ENCODE measurements around the gene TATDN3. TPM values are rescaled to one million over a fixed set of nuclear protein-coding genes. Genes with fewer than 3 reads are reported as not detected.

Gene TATDN3, protein sequence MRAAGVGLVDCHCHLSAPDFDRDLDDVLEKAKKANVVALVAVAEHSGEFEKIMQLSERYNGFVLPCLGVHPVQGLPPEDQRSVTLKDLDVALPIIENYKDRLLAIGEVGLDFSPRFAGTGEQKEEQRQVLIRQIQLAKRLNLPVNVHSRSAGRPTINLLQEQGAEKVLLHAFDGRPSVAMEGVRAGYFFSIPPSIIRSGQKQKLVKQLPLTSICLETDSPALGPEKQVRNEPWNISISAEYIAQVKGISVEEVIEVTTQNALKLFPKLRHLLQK
- total RNA-seq (2022; extraction: Qiagen RNA extraction; ENCODE audit: low read depth) = 8.6 to 22.6 TPM (median 11.4 TPM) in 5 replicates

GRCh38 chr1:212791676-212792395 is at the start of gene TATDN3, which contains the start of gene NSL1:
TSS of gene TATDN3 (plus strand) at chr1:212791894. CDS start at chr1:212791922, 28 bp downstream.
TSS of gene NSL1 (minus strand) at chr1:212791777. CDS start at chr1:212791763, 14 bp downstream.

DNA sequence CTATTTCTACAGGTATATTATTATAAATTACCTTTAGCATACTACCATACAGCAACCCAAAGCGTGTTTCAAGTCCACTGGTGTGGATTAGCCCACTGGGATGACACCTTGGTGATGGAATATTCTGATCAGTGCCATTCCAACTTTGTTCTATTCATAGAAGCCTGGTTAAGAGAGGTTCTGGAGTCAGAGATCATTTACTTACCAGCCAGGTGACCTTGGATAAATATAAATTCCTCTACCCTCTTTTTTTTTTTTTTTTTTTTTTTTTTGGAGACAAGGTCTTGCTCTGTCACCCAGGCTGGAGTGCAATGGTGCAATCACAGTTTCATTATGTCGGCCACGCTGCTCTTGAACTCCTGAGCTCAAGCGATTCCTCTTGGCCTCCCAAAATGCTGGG is 55.9 kb downstream of the TATDN3 start, which contains the start of gene SPATA45:
TSS of gene SPATA45 (minus strand) at position 101 of the 400 bp plus-strand sequence. CDS start 11,500 bp downstream, outside the sequence.

DNA sequence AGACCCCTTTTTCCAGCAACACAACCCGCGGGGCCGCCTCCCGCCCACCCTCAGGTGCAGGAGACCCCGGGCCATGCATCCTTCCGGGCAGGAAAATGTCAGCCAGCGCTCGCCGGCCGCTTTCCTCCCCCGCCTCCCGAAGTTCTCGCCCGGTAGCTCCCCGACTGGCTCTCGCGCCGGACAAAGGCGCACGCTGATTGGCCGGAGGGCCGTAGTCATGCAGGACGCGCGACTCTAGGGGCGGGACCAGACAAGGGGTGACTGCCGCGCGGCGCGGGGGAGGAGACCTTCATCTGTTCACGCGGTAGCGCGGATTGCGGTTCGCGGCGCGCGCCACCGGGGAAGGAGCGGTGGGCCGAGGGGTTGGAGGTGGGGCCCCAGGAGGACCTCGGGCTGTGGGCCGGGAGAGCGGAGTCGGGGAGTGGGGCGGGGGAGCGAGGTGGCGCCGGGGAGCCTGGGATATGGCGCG is 66.3 kb downstream of the TATDN3 start, which contains the start of gene FLVCR1:
TSS of gene FLVCR1 (plus strand) at position 284 of the 469 bp plus-strand sequence. CDS start at position 462, 178 bp downstream.

Other genes with a start within 250 kb of the TATDN3 start
- 28.6 to 53.8 TPM (median 38.1 TPM) in 5 replicates for gene ATF3, start 183.1 kb upstream of the TATDN3 start, total RNA-seq (2022; extraction: Qiagen RNA extraction; ENCODE audit: low read depth)
- 23.1 to 38.2 TPM (median 34.8 TPM) in 5 replicates for gene BATF3, start 92.1 kb upstream of the TATDN3 start, total RNA-seq (2022; extraction: Qiagen RNA extraction; ENCODE audit: low read depth)
- gene NSL1, start 117 bp upstream of the TATDN3 start, total RNA-seq (2022; extraction: Qiagen RNA extraction; ENCODE audit: low read depth) = 25.7 to 38.3 TPM (median 31.7 TPM) in 5 replicates
- gene SPATA45, start 55.8 kb downstream of the TATDN3 start, total RNA-seq (2022; extraction: Qiagen RNA extraction; ENCODE audit: low read depth) = not detected in 5 replicates
- gene FLVCR1, start 66.4 kb downstream of the TATDN3 start, total RNA-seq (2022; extraction: Qiagen RNA extraction; ENCODE audit: low read depth) = 10.3 to 20.8 TPM (median 15.3 TPM) in 5 replicates
- gene VASH2, start 158.6 kb downstream of the TATDN3 start, total RNA-seq (2022; extraction: Qiagen RNA extraction; ENCODE audit: low read depth) = 2.8 to 3.9 TPM (median 3.7 TPM) in 5 replicates
- 14.8 to 19.8 TPM (median 18.0 TPM) in 5 replicates for gene ANGEL2, start 224.0 kb downstream of the TATDN3 start, total RNA-seq (2022; extraction: Qiagen RNA extraction; ENCODE audit: low read depth)

Data from A549 treated with ZK216348 at 1 μM for 4 hours (cell line).